Measurements from ENCODE around the gene EML6. TPM values are rescaled to one million over a fixed set of nuclear protein-coding genes. Genes with fewer than 3 reads are reported as not detected.

EML6 gene
- total RNA-seq, 4 donors from 2014 or later, result 2.3 to 15.1 (median 4.1) TPM

GRCh38 chr2:54853616-54854310 is 130.3 kb downstream of the EML6 start:
- WGBS, result 92% methylated on average over 5 of the region's 5 CpGs
- Histone ChIP-seq H3K4me1 (peaks cover 3% of the 10 kb centered on the region), H3K36me3 (no peaks in the 10 kb centered on the region), H3K27me3 (no peaks in the 10 kb centered on the region), H3K4me3 (no peak overlapping the region), H3K9me3 (no peaks in the 10 kb centered on the region), H3K27ac (no peak overlapping the region)
- no peak for DNase-seq (ENCODE audit: low spot score in 2 of 2)
- no peak for TF ChIP-seq POLR2A (IDR thresholded peaks at IDR 0.05)
- TF ChIP-seq, protein P1, sequence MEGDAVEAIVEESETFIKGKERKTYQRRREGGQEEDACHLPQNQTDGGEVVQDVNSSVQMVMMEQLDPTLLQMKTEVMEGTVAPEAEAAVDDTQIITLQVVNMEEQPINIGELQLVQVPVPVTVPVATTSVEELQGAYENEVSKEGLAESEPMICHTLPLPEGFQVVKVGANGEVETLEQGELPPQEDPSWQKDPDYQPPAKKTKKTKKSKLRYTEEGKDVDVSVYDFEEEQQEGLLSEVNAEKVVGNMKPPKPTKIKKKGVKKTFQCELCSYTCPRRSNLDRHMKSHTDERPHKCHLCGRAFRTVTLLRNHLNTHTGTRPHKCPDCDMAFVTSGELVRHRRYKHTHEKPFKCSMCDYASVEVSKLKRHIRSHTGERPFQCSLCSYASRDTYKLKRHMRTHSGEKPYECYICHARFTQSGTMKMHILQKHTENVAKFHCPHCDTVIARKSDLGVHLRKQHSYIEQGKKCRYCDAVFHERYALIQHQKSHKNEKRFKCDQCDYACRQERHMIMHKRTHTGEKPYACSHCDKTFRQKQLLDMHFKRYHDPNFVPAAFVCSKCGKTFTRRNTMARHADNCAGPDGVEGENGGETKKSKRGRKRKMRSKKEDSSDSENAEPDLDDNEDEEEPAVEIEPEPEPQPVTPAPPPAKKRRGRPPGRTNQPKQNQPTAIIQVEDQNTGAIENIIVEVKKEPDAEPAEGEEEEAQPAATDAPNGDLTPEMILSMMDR (IDR thresholded peaks at IDR 0.05), result no peak
- no peak for TF ChIP-seq POLR2AphosphoS5 (IDR thresholded peaks at IDR 0.05)
- TF ChIP-seq EP300 (IDR thresholded peaks at IDR 0.05), result no peak

- Histone ChIP-seq H3K36me3 (no peaks in the 10 kb centered on the region), H3K27me3 (no peaks in the 10 kb centered on the region), H3K27ac (no peak overlapping the region), H3K4me3 (no peak overlapping the region), H3K4me1 (peaks cover 3% of the 10 kb centered on the region), H3K9me3 (no peaks in the 10 kb centered on the region)
- 88% methylated on average over 2 of the region's 2 CpGs for WGBS
- no peak for DNase-seq (ENCODE audit: low spot score in 2 of 2)
- no peak for TF ChIP-seq POLR2A (IDR thresholded peaks at IDR 0.05)
- no peak for TF ChIP-seq POLR2AphosphoS5 (IDR thresholded peaks at IDR 0.05)
- TF ChIP-seq, protein P1 (IDR thresholded peaks at IDR 0.05), result no peak
- TF ChIP-seq EP300 (IDR thresholded peaks at IDR 0.05), result no peak
Observed at GRCh38 chr2:54855434-54855833, 132.0 kb downstream of the EML6 start.

GRCh38 chr2:54858021-54858681 is 134.7 kb downstream of the EML6 start:
- H3K36me3 ChIP-seq, result no peaks in the 10 kb centered on the region
- 56% methylated on average over 3 of the region's 3 CpGs for WGBS
- TF ChIP-seq POLR2AphosphoS5 (IDR thresholded peaks at IDR 0.05), result no peak
- no peak for TF ChIP-seq POLR2A (IDR thresholded peaks at IDR 0.05)
- no peak for TF ChIP-seq EP300 (IDR thresholded peaks at IDR 0.05)
- TF ChIP-seq, protein P1 (IDR thresholded peaks at IDR 0.05), result no peak
- H3K9me3 ChIP-seq, result no peaks in the 10 kb centered on the region
- no peak overlapping the region for H3K4me3 ChIP-seq
- H3K27me3 ChIP-seq, result no peaks in the 10 kb centered on the region
- H3K4me1 ChIP-seq, result peaks cover 3% of the 10 kb centered on the region
- no peak for DNase-seq (ENCODE audit: low spot score in 2 of 2)
- no peak overlapping the region for H3K27ac ChIP-seq

DNA sequence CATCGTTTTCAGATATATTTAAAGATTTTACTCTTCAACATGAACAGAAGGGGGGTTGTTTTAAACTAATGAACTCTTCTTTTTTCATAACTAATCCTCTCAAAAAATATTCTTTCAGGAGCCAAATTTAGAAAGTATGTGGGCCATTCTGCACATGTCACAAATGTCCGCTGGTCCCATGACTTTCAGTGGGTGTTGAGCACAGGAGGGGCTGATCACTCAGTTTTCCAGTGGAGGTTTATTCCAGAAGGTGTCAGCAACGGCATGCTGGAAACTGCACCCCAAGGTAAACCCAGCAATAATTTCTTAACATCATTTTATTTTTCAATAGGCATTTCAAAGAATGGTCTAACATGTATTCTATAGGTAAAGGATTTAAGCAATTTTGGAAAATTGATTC is 136.0 kb downstream of the EML6 start:
- no peak overlapping the region for H3K27ac ChIP-seq
- H3K27me3 ChIP-seq, result no peaks in the 10 kb centered on the region
- WGBS, result 47% methylated on average over 3 of the region's 3 CpGs
- H3K4me1 ChIP-seq, result peaks cover 13% of the 10 kb centered on the region
- DNase-seq (ENCODE audit: low spot score in 2 of 2), result no peak
- TF ChIP-seq, protein P1 (IDR thresholded peaks at IDR 0.05), result no peak
- TF ChIP-seq EP300 (IDR thresholded peaks at IDR 0.05) (no peak), POLR2A (IDR thresholded peaks at IDR 0.05) (no peak)
- H3K9me3 ChIP-seq, result no peaks in the 10 kb centered on the region
- H3K36me3 ChIP-seq, result no peaks in the 10 kb centered on the region
- no peak overlapping the region for H3K4me3 ChIP-seq

DNA sequence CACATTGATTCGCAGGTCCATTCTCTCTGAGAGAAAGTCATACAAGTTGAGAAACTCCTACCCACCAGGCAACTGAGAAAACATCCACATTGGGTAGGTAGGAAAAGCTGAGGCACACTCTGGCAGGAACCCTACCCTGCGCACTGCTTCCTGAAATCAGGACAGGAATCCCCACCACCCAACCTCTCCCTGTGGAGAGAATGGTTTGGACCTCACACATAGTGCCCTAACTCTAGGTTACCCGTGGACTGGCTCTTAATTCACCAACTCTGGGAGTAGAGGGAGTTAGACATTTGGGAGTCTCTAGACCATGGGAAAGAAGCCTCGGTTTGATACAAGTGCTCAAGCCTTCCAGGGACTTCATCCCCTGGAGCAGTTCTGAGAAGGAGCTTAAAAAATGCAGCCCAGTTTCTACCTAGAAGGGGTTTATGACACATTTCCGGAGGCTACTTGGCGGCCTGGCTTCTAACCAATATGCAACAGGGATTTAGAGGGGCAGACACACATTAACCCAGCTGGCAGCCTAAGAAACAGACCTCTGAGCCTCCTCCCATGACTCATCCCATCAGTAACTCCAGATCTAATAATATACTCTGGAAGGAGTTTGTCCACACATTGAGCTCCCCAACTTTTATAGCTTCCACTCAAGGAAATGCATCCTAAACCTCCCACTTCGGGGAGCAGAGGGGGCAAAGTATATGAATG is 136.7 kb downstream of the EML6 start:
- H3K27me3 ChIP-seq, result no peaks in the 10 kb centered on the region
- H3K9me3 ChIP-seq, result no peaks in the 10 kb centered on the region
- H3K27ac ChIP-seq, result no peak overlapping the region
- no peak for TF ChIP-seq POLR2A (IDR thresholded peaks at IDR 0.05)
- no peak for TF ChIP-seq EP300 (IDR thresholded peaks at IDR 0.05)
- no peak for TF ChIP-seq POLR2AphosphoS5 (IDR thresholded peaks at IDR 0.05)
- TF ChIP-seq, protein P1 (IDR thresholded peaks at IDR 0.05), result no peak
- H3K4me1 ChIP-seq, result peaks cover 13% of the 10 kb centered on the region
- no peak for DNase-seq (ENCODE audit: low spot score in 2 of 2)
- 72% methylated on average over 7 of the region's 7 CpGs for WGBS
- H3K4me3 ChIP-seq, result no peak overlapping the region
- H3K36me3 ChIP-seq, result no peaks in the 10 kb centered on the region
